PC-3 (cell line): Measurements from ENCODE around the gene NFYB. TPM values are rescaled to one million over a fixed set of nuclear protein-coding genes. Genes with fewer than 3 reads are reported as not detected.

ENCODE experiments used
- ATAC-seq: fragments of 200-7000 bp; cut with Tn5 transposase; 2 replicates; pipeline ENCODE4 v1.9.1; 2020; ENCODE audit warnings: mild to moderate bottlenecking, moderate library complexity
- BruUV-seq: library from RNA; stranded (reverse); fragments of 400-500 nt; replicated peaks from 2 replicates; lab custom pipeline; 2021; lab: Mats Ljungman, UMichigan
- CTCF ChIA-PET: fragments of 300-600 bp; sonication (Branson Sonifier 250); formaldehyde crosslinking; loops from one replicate; lab custom pipeline; 2022; ENCODE audit warnings: antibody characterized with exemption; lab: Charles Lee
- POLR2A ChIA-PET: fragments of 300-600 bp; sonication (Branson Sonifier 250); formaldehyde crosslinking; loops from one replicate; lab custom pipeline; 2022; ENCODE audit warnings: antibody characterized with exemption; ENCODE audit not compliant: unreplicated experiment; lab: Charles Lee
- DNase-seq: peaks from one replicate; pipeline ENCODE4 v3.0.0-alpha.2; 2015
- H2AFZ ChIP-seq: fragments of 300-600 bp; sonication (generic); 2 replicates; pipeline ENCODE4 v1.6.0; 2016; ENCODE audit warnings: antibody characterized with exemption, low read length
- H3F3A ChIP-seq: fragments of 300-600 bp; sonication (generic); one replicate; pipeline ENCODE4 v1.6.0; 2017; ENCODE audit warnings: antibody characterized with exemption, low read length, control low read depth, mild to moderate bottlenecking; ENCODE audit not compliant: unreplicated experiment
- H3K27ac ChIP-seq: fragments of 300-600 bp; sonication (generic); 2 replicates; pipeline ENCODE4 v1.5.1; 2016; ENCODE audit warnings: mild to moderate bottlenecking, low read length
- H3K27me3 ChIP-seq: fragments of 300-600 bp; sonication (generic); 2 replicates; pipeline ENCODE4 v1.6.1; 2016; ENCODE audit warnings: low read length, mixed read lengths
- H3K36me3 ChIP-seq: fragments of 300-600 bp; sonication (generic); 2 replicates; pipeline ENCODE4 v1.6.1; 2016; ENCODE audit warnings: low read depth, mixed run types, low read length, mixed read lengths
- H3K4me1 ChIP-seq: fragments of 300-600 bp; sonication (generic); 2 replicates; pipeline ENCODE4 v1.5.1; 2016; ENCODE audit warnings: low read length; ENCODE audit not compliant: insufficient read depth
- H3K4me2 ChIP-seq: fragments of 300-600 bp; sonication (generic); 2 replicates; pipeline ENCODE4 v1.6.0; 2016; ENCODE audit warnings: low read length
- H3K4me3 ChIP-seq: fragments of 300-600 bp; sonication (generic); 2 replicates; pipeline ENCODE4 v1.5.1; 2016; ENCODE audit warnings: mild to moderate bottlenecking, low read length, mixed read lengths
- H3K79me2 ChIP-seq: fragments of 300-600 bp; sonication (generic); 2 replicates; pipeline ENCODE4 v1.6.1; 2017; ENCODE audit warnings: low read length, mixed read lengths
- H3K9ac ChIP-seq: fragments of 300-600 bp; sonication (generic); 2 replicates; pipeline ENCODE4 v1.6.0; 2016; ENCODE audit warnings: mild to moderate bottlenecking, low read length
- H3K9me2 ChIP-seq: fragments of 300-600 bp; sonication (generic); replicated peaks from 2 replicates; pipeline ENCODE4 v1.6.1; 2016; ENCODE audit warnings: mixed run types, low read length, mixed read lengths
- H3K9me3 ChIP-seq: fragments of 300-600 bp; sonication (generic); 2 replicates; pipeline ENCODE4 v1.6.1; 2016; ENCODE audit warnings: low read length, mixed read lengths
- H4K20me1 ChIP-seq: fragments of 300-600 bp; sonication (generic); 2 replicates; pipeline ENCODE4 v1.6.1; 2016; ENCODE audit warnings: low read length, mixed read lengths
- EZH2 ChIP-seq: fragments of 300-600 bp; sonication (generic); IDR thresholded peaks from one replicate; pipeline ENCODE4 v1.6.1; 2017; ENCODE audit warnings: antibody characterized with exemption, mild to moderate bottlenecking, low read length; ENCODE audit not compliant: unreplicated experiment
- EZH2phosphoT487 ChIP-seq: fragments of 300-600 bp; sonication (generic); IDR thresholded peaks from 2 replicates; pipeline ENCODE4 v1.6.1; 2018; ENCODE audit warnings: mild to moderate bottlenecking, antibody characterized with exemption, low read length, borderline replicate concordance
- intact Hi-C: fragments of 100-400 bp; cut with micrococcal nuclease; formaldehyde crosslinking; loops from 2 replicates; pipeline ENCODE4 v1.9.0; 2023
- total RNA-seq: library from RNA; depleted of rRNA; stranded (reverse); fragments of >200 nt; gene quantifications from 2 replicates; pipeline ENCODE4 v1.2.3, GENCODE V29; 2014
- TF ChIP-seq, protein P1 (sequence below): fragments of 300-600 bp; sonication (generic); conservative IDR thresholded peaks from 2 replicates; pipeline ENCODE4 v1.5.1; 2017; ENCODE audit warnings: antibody characterized with exemption, low read depth, mild to moderate bottlenecking, low read length

The NFYB gene
- total RNA-seq, 1 experiment from 2014 or later, result 20.6 TPM

- DNase-seq (no peak), ATAC-seq (no peak)
- no TSS peak for BruUV-seq
- Histone ChIP-seq H3K4me3 (no peak overlapping the region), H3K9ac (no peak overlapping the region), H3K4me1 (peaks cover 11% of the 10 kb centered on the region), H3K4me2 (no peak overlapping the region), H2AFZ (no peak overlapping the region), H3K9me3 (peaks cover 8% of the 10 kb centered on the region; the same call in 1 of the 2 replicates), H3K9me2 (no peaks in the 10 kb centered on the region), H3K36me3 (no peaks in the 10 kb centered on the region), H3K79me2 (no peaks in the 10 kb centered on the region), H3F3A (peaks cover 6% of the 10 kb centered on the region), H3K27me3 (no peaks in the 10 kb centered on the region), H4K20me1 (no peaks in the 10 kb centered on the region), H3K27ac (no peak overlapping the region)
- ChIA-PET CTCF (no interaction called here), POLR2A (no interaction called here)
- TF ChIP-seq EZH2, result no peak
- TF ChIP-seq EZH2phosphoT487, result no peak
- TF ChIP-seq, protein P1, sequence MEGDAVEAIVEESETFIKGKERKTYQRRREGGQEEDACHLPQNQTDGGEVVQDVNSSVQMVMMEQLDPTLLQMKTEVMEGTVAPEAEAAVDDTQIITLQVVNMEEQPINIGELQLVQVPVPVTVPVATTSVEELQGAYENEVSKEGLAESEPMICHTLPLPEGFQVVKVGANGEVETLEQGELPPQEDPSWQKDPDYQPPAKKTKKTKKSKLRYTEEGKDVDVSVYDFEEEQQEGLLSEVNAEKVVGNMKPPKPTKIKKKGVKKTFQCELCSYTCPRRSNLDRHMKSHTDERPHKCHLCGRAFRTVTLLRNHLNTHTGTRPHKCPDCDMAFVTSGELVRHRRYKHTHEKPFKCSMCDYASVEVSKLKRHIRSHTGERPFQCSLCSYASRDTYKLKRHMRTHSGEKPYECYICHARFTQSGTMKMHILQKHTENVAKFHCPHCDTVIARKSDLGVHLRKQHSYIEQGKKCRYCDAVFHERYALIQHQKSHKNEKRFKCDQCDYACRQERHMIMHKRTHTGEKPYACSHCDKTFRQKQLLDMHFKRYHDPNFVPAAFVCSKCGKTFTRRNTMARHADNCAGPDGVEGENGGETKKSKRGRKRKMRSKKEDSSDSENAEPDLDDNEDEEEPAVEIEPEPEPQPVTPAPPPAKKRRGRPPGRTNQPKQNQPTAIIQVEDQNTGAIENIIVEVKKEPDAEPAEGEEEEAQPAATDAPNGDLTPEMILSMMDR, result no peak
- intact Hi-C loops, result no loop called here
Observed at GRCh38 chr12:104181313-104181712, 43.3 kb upstream of the NFYB start.

DNA sequence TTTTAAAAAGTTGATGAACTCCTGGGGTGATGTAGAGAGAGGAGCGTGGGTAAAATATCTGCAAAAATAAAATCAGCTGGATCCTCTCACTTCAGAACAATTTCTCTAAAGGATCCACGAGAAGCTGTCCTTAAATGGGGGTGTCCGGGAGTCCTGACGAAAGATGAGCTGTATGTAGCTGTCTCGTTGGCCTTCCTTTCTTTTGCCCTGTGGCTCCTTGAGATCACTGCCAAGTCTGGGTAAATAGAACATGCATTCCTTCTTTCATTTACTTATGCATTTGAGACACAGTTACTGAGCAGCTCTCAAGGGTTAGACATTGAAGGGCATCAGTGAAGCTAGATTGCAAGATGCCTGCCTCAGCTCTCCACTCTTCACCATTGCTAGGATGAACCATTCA lies 42.4 kb upstream of the NFYB start:
- Histone ChIP-seq H3K9ac (no peak overlapping the region), H3K4me2 (no peak overlapping the region), H4K20me1 (no peaks in the 10 kb centered on the region), H3F3A (peaks cover 6% of the 10 kb centered on the region), H3K9me3 (peaks cover 8% of the 10 kb centered on the region; the same call in 1 of the 2 replicates), H3K36me3 (no peaks in the 10 kb centered on the region), H3K9me2 (no peaks in the 10 kb centered on the region), H2AFZ (no peak overlapping the region), H3K27ac (no peak overlapping the region), H3K4me3 (no peak overlapping the region), H3K4me1 (peaks cover 11% of the 10 kb centered on the region), H3K79me2 (no peaks in the 10 kb centered on the region), H3K27me3 (no peaks in the 10 kb centered on the region)
- POLR2A ChIA-PET, result no interaction called here
- DNase-seq, result peak; percentile 22
- CTCF ChIA-PET, result no interaction called here
- BruUV-seq, result no TSS peak
- ATAC-seq, result peak; percentile 43
- intact Hi-C loops, result no loop called here
- TF ChIP-seq EZH2phosphoT487, result no peak
- TF ChIP-seq EZH2, result no peak
- TF ChIP-seq, protein P1, result no peak

GRCh38 chr12:104177663-104178501 lies 39.9 kb upstream of the NFYB start:
- Histone ChIP-seq H3K9ac (no peak overlapping the region), H3K36me3 (no peaks in the 10 kb centered on the region), H3F3A (peaks cover 6% of the 10 kb centered on the region), H4K20me1 (no peaks in the 10 kb centered on the region), H3K4me2 (peak overlapping the region; percentile 34), H3K4me1 (peaks cover 11% of the 10 kb centered on the region), H3K27ac (0 out of 2 replicates have a peak overlapping the region, but pooled peaks have one; percentile 15), H3K9me2 (no peaks in the 10 kb centered on the region), H2AFZ (peak overlapping the region; percentile 51; the same call in 1 of the 2 replicates), H3K9me3 (no peaks in the 10 kb centered on the region), H3K79me2 (no peaks in the 10 kb centered on the region), H3K4me3 (no peak overlapping the region), H3K27me3 (no peaks in the 10 kb centered on the region)
- TF ChIP-seq, protein P1, result peak; percentile 81
- TF ChIP-seq EZH2, result no peak
- BruUV-seq, result no TSS peak
- POLR2A ChIA-PET, result interaction anchor here (0.6 to 0.7 kb wide), 3 partner anchors 100 to 426 kb away, joined by 3 to 6 read pairs (median 3); no protein-coding TSS in a partner anchor
- DNase-seq (peak; percentile 85), ATAC-seq (peak; percentile 91)
- CTCF ChIA-PET, result interaction anchor here (0.5 to 0.6 kb wide), 3 partner anchors 113 to 345 kb away, joined by 3 to 10 read pairs (median 5); no protein-coding TSS in a partner anchor
- intact Hi-C loops, result no loop called here
